Adrenal gland (tissue), 12 donors: ENCODE data around the gene SETD3. TPM values are rescaled to one million over a fixed set of nuclear protein-coding genes. Genes with fewer than 3 reads are reported as not detected.

ENCODE experiments used
- DNase-seq, 7 donors: peaks; one replicate each; pipeline ENCODE4 v3.0.0-alpha.2; 2019 to 2020
- H3K27ac ChIP-seq, 5 donors: fragments of 200-600 bp; sonication (generic) in 4 of 5; 1 replicate in 3 of 5; 2 replicates in 2 of 5; pipeline versions ENCODE4 v1.5.1 to v1.8.0; 2016 to 2020; ENCODE audit warnings: mild to moderate bottlenecking in 1 of 5
- H3K27me3 ChIP-seq: fragments of 200-600 bp; 2 replicates; pipeline ENCODE4 v1.8.0; 2021
- H3K36me3 ChIP-seq, 2 donors: fragments of 200-600 bp; replicated peaks in 1 of 2; 1 replicate in 1 of 2; 2 replicates in 1 of 2; pipeline versions ENCODE4 v1.5.1 to v1.8.0; 2018 to 2022
- H3K4me1 ChIP-seq, 2 donors: fragments of 200-600 bp; replicated peaks in 1 of 2; 1 replicate in 1 of 2; 2 replicates in 1 of 2; pipeline versions ENCODE4 v1.5.1 to v1.8.0; 2018 to 2021
- H3K4me3 ChIP-seq, 4 donors: fragments of 200-600 bp; sonication (generic) in 3 of 4; one replicate each; pipeline ENCODE4 v1.5.1; 2016 to 2018
- H3K9me3 ChIP-seq, 3 donors: fragments of 200-600 bp; sonication (generic) in 1 of 3; replicated peaks in 1 of 3; 1 replicate in 2 of 3; 2 replicates in 1 of 3; pipeline versions ENCODE4 v1.5.1 to v1.8.0; 2016 to 2021
- POLR2A ChIP-seq, 2 donors: fragments of 450-650 bp; IDR thresholded peaks; one replicate each; pipeline ENCODE4 v1.6.1; 2017; ENCODE audit warnings: antibody characterized with exemption in 2 of 2, mild to moderate bottlenecking in 2 of 2, moderate library complexity in 1 of 2
- WGBS, 4 donors: extraction: QIAGEN DNeasy Blood & Tissue Kit in 2 of 4; methylation state at CpG; one replicate each; pipeline versions ENCODE4 v1.1.5 to v1.1.7; 2013 to 2017; 5-methylcytosine and 5-hydroxymethylcytosine counted together
- intact Hi-C, 2 donors: fragments of 100-400 bp; cut with DNase I; formaldehyde crosslinking; loops; one replicate each; pipeline versions ENCODE4 v1.14.1 to v1.15.0; 2022 to 2023
- polyA plus RNA-seq, 3 donors: library from polyadenylated mRNA; stranded (reverse); fragments of 200-250 nt in 2 of 3; fragments of 350-450 nt in 1 of 3; fragmentation: Illumina TruSeq in 1 of 3; extraction: RNeasy Lipid Tissue Mini Kit (QIAGEN cat#74804) in 1 of 3; gene quantifications; one replicate each; pipeline ENCODE4 v1.2.3, GENCODE V29; 2013 to 2014
- total RNA-seq, 9 donors: library from RNA; depleted of rRNA in 4 of 9; stranded (reverse); fragments of >200 nt in 4 of 9; fragments of 120-200 nt in 1 of 9; fragmentation: NEBNext Ultra II Directional in 1 of 9; extraction: Animal tissue kit (Norgen Biotek cat#: 25700) in 1 of 9; gene quantifications; one replicate each; pipeline versions ENCODE4 v1.1.0 to v1.2.4, GENCODE V29; 2013 to 2023
- TF ChIP-seq, protein P1 (sequence below), 6 experiments: fragments of 450-650 bp in 4 of 6; fragments of 200-600 bp in 2 of 6; sonication (generic) in 1 of 6; IDR thresholded peaks; 1 replicate in 5 of 6; 2 replicates in 1 of 6; pipeline versions ENCODE4 v1.5.1 to v1.8.0; 2016 to 2021; ENCODE audit warnings: antibody characterized with exemption in 6 of 6, mild to moderate bottlenecking in 2 of 6, moderate library complexity in 1 of 6
- donor health status: healthy with polysubstance abuse.
- donor health status: Bipolar disorder and iron deficiency.
- donor health status: DM: yes; HTN: yes; CAD: no.
- donor health status: DM: no; HTN: no; CAD: no.
- donor health status: DM: no; HTN: no; CAD: no.
- donor health status: DM: yes; HTN: yes; CAD: no.

SETD3 gene
- total and polyA plus RNA-seq, 12 donors, result 23.1 to 58.6 (median 44.3) TPM

DNA sequence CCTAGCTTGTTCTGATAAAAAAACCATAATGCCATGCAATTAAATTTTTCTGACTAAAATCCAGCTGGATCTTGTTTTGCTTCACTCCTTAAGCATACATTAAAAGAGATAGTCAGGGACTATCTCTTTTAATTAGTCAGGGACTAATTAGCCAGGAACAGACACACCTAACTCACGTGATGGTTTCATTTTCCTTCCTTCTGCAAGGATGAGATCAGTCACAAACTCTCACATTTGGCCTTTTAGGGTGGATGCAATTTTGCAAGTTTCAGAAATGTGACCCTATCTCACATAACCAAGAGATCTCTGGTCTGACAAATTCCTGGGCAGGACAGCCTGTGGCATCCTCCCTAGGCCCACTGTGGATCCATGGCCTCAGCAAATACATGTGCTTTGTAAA lies 62.4 kb downstream of the SETD3 start:
- intact Hi-C loops, result no loop called here
- no peaks in the 10 kb centered on the region for H3K9me3 ChIP-seq
- peaks cover 0 to 8% of the 10 kb centered on the region in 2 donors for H3K36me3 ChIP-seq
- H3K4me3 ChIP-seq, result no peak overlapping the region
- 63 to 78% (median 72%) methylated on average over 1 of the region's 1 CpG for WGBS, 4 donors
- H3K4me1 ChIP-seq, result peaks cover 0 to 7% of the 10 kb centered on the region in 2 donors
- TF ChIP-seq, protein P1, sequence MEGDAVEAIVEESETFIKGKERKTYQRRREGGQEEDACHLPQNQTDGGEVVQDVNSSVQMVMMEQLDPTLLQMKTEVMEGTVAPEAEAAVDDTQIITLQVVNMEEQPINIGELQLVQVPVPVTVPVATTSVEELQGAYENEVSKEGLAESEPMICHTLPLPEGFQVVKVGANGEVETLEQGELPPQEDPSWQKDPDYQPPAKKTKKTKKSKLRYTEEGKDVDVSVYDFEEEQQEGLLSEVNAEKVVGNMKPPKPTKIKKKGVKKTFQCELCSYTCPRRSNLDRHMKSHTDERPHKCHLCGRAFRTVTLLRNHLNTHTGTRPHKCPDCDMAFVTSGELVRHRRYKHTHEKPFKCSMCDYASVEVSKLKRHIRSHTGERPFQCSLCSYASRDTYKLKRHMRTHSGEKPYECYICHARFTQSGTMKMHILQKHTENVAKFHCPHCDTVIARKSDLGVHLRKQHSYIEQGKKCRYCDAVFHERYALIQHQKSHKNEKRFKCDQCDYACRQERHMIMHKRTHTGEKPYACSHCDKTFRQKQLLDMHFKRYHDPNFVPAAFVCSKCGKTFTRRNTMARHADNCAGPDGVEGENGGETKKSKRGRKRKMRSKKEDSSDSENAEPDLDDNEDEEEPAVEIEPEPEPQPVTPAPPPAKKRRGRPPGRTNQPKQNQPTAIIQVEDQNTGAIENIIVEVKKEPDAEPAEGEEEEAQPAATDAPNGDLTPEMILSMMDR (IDR thresholded peaks at IDR 0.05), result no peak
- no peak overlapping the region for H3K27ac ChIP-seq
- no peak for DNase-seq
- no peaks in the 10 kb centered on the region for H3K27me3 ChIP-seq

DNA sequence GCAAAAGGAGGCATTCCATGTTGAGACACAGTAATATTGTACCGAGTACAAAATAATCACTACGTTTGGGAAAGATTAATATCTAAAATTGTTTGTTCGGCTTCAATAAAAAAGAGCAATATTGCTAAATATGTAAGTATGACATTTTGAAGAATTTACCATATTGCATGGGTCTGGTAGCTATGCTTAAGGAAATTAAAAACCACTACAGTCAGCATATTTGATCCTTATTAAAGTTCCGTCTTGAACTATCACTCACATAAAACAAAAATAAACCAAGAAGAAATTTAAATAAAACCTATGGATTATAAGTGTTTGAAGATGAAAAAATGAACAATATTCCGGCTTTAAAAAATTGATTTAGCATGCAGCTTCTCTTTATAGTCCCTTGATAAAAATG lies 63.8 kb downstream of the SETD3 start:
- Histone ChIP-seq H3K9me3 (no peaks in the 10 kb centered on the region), H3K36me3 (peaks cover 0 to 9% of the 10 kb centered on the region in 2 donors), H3K4me3 (no peak overlapping the region), H3K27ac (no peak overlapping the region), H3K4me1 (peaks cover 0 to 7% of the 10 kb centered on the region in 2 donors), H3K27me3 (no peaks in the 10 kb centered on the region)
- TF ChIP-seq POLR2A (IDR thresholded peaks at IDR 0.05), result no peak
- TF ChIP-seq, protein P1 (IDR thresholded peaks at IDR 0.05), result no peak
- intact Hi-C loops, result no loop called here
- no peak for DNase-seq
- 92 to 94% (median 93%) methylated on average over 5 of the region's 5 CpGs for WGBS, 4 donors

DNA sequence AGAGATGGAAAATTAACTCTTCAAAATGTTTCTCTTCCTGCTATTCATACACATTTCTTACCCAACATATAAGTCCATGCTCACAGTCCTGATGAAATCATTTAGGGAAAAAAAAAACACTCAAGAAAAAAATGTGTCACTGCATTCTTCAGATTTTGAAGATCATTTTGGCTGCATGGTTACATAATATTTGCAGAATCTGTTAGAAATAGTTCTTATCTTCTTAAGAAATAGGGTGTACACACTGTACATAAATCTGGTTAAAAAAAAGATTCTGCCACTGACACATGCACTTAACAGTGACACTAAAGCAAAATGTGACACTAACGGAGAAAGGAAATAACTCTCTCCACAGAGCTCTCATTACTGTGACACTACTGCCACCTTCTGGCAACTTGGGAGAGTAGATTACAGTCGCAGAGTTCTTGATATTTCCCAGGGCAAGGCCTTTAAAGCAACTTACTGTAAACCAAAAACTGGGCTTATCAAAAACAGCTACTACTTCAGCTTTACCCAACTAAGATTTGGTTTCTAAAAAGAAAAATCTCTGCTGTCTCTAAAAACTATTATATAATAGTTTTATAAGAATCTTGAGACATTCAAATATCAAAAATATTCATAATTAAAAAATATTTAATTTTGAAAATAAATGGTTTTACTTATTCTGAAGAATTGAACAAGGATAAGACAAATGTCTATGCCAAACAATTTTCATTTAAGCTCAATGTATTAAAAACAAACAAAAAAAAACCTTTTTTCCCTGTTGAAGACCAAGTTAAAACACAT lies 65.0 kb downstream of the SETD3 start:
- Histone ChIP-seq H3K9me3 (no peaks in the 10 kb centered on the region), H3K27me3 (no peaks in the 10 kb centered on the region), H3K36me3 (peaks cover 0 to 9% of the 10 kb centered on the region in 2 donors), H3K4me1 (peaks cover 0 to 7% of the 10 kb centered on the region in 2 donors), H3K27ac (no peak overlapping the region), H3K4me3 (no peak overlapping the region)
- no peak for TF ChIP-seq POLR2A (IDR thresholded peaks at IDR 0.05)
- TF ChIP-seq, protein P1 (IDR thresholded peaks at IDR 0.05), result peak; percentile 67 to 83 (median 77)
- WGBS, 4 donors, result 0 to 4% (median 2%) methylated on average over 2 of the region's 2 CpGs
- peak; percentile 49 to 79 (median 59) for DNase-seq
- intact Hi-C loops, result no loop called here

DNA sequence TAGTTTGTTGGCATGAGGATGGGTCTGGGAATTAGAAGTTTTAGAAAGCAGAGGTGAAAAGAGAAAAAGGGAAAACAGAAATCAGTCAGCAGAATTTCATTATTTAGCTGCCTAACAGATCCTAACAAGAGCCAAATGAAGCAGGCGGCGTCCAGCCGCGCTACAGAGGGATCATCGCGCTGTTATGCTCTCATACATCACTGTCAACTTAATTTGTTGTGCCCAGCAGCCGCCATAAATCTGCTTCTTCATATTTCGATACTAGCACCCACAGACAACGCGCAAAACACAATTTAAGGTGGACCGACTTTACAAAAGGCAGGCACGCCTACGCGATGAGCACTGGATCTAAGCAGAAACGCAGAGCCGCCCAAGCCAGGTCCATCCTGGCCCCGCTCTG lies 66.7 kb downstream of the SETD3 start:
- no peaks in the 10 kb centered on the region for H3K9me3 ChIP-seq
- intact Hi-C loops, result no loop called here
- no peak for TF ChIP-seq POLR2A (IDR thresholded peaks at IDR 0.05)
- TF ChIP-seq, protein P1 (IDR thresholded peaks at IDR 0.05), result no peak
- peaks cover 0 to 7% of the 10 kb centered on the region in 2 donors for H3K4me1 ChIP-seq
- no peak for DNase-seq
- 86 to 94% (median 90%) methylated on average over 17 of the region's 17 CpGs for WGBS, 4 donors
- peaks cover 0 to 15% of the 10 kb centered on the region in 2 donors for H3K36me3 ChIP-seq
- H3K4me3 ChIP-seq, result no peak overlapping the region
- H3K27me3 ChIP-seq, result no peaks in the 10 kb centered on the region
- H3K27ac ChIP-seq, result no peak overlapping the region
